HepG2 (cell line): ENCODE measurements around the gene CCDC57. TPM values are rescaled to one million over a fixed set of nuclear protein-coding genes. Genes with fewer than 3 reads are reported as not detected.
A peak's percentile ranks its signal among the peaks of the same experiment; 100 is the strongest.

Experiments
- ARHGAP35 ChIP-seq: sonication (generic); formaldehyde crosslinking; IDR thresholded peaks from 2 replicates; pipeline ENCODE4 v1.9.0; 2022; ENCODE audit warnings: mild to moderate bottlenecking, inconsistent platforms, moderate library complexity, missing genetic modification reagents, borderline replicate concordance
- BHLHE40 ChIP-seq: IDR thresholded peaks from 2 replicates; pipeline ENCODE4 v1.6.1; 2011; ENCODE audit warnings: low read length, improper control_type of control experiment
- CAMTA2 ChIP-seq: sonication (generic); formaldehyde crosslinking; IDR thresholded peaks from 2 replicates; pipeline ENCODE4 v1.4.0; 2020; ENCODE audit warnings: mild to moderate bottlenecking, missing genetic modification reagents, borderline replicate concordance
- CCDC6 ChIP-seq: sonication (generic); formaldehyde crosslinking; IDR thresholded peaks from 2 replicates; pipeline ENCODE4 v1.8.1; 2022; ENCODE audit warnings: mild to moderate bottlenecking, missing genetic modification reagents, moderate library complexity
- CHCHD3 ChIP-seq: sonication (generic); formaldehyde crosslinking; IDR thresholded peaks from 2 replicates; pipeline ENCODE4 v1.8.0; 2022; ENCODE audit warnings: mild to moderate bottlenecking, missing genetic modification reagents, moderate library complexity
- EEA1 ChIP-seq: sonication (generic); formaldehyde crosslinking; IDR thresholded peaks from 2 replicates; pipeline ENCODE4 v1.5.1; 2020; ENCODE audit warnings: mild to moderate bottlenecking, missing genetic modification reagents, borderline replicate concordance
- FOXJ3 ChIP-seq: sonication (generic); formaldehyde crosslinking; IDR thresholded peaks from 2 replicates; pipeline ENCODE4 v1.4.0; 2020; ENCODE audit warnings: missing genetic modification reagents, mild to moderate bottlenecking, borderline replicate concordance
- FOXK2 ChIP-seq: fragments of 450-650 bp; IDR thresholded peaks from 2 replicates; pipeline ENCODE4 v1.6.1; 2016
- FOXP1 ChIP-seq, 2 experiments: fragments of 450-650 bp in 1 of 2; IDR thresholded peaks; 2 replicates each; pipeline ENCODE4 v1.6.1; 2017 to 2018; ENCODE audit warnings: antibody characterized with exemption in 1 of 2
- GTF2F1 ChIP-seq: fragments of 150-350 bp; IDR thresholded peaks from 2 replicates; pipeline ENCODE4 v1.6.1; 2014; ENCODE audit warnings: low read length
- HES4 ChIP-seq: sonication (generic); formaldehyde crosslinking; IDR thresholded peaks from 2 replicates; pipeline ENCODE4 v1.9.0; 2021; ENCODE audit warnings: mild to moderate bottlenecking, missing genetic modification reagents, borderline replicate concordance
- KDM6A ChIP-seq: IDR thresholded peaks from 2 replicates; pipeline ENCODE4 v1.6.1; 2016; ENCODE audit warnings: low read depth
- MIER2 ChIP-seq: IDR thresholded peaks from 2 replicates; pipeline ENCODE4 v1.6.1; 2016; ENCODE audit warnings: missing biosample characterization, missing genetic modification reagents
- MXI1 ChIP-seq: IDR thresholded peaks from 3 replicates; pipeline ENCODE4 v1.6.1; 2012; ENCODE audit warnings: low read depth, low read length, inconsistent platforms, borderline replicate concordance
- NFE2L1 ChIP-seq: sonication (generic); formaldehyde crosslinking; IDR thresholded peaks from 2 replicates; pipeline ENCODE4 v1.4.0; 2020; ENCODE audit warnings: missing genetic modification reagents, mild to moderate bottlenecking, borderline replicate concordance
- NFIC ChIP-seq: IDR thresholded peaks from 2 replicates; pipeline ENCODE4 v1.6.1; 2012; ENCODE audit warnings: mild to moderate bottlenecking, low read length, inconsistent platforms
- RARA ChIP-seq: IDR thresholded peaks from 2 replicates; pipeline ENCODE4 v1.6.1; 2016; ENCODE audit warnings: missing genetic modification reagents, missing compliant biosample characterization
- SAP130 ChIP-seq: IDR thresholded peaks from 2 replicates; pipeline ENCODE4 v1.6.1; 2016; ENCODE audit warnings: low read depth
- SMAD1 ChIP-seq: sonication (generic); formaldehyde crosslinking; IDR thresholded peaks from 2 replicates; pipeline ENCODE4 v1.4.0; 2020; ENCODE audit warnings: missing genetic modification reagents, low read depth, mild to moderate bottlenecking, borderline replicate concordance
- SRY ChIP-seq: sonication (generic); formaldehyde crosslinking; IDR thresholded peaks from 2 replicates; pipeline ENCODE4 v1.8.0; 2022; ENCODE audit warnings: mild to moderate bottlenecking, missing genetic modification reagents
- THAP11 ChIP-seq: IDR thresholded peaks from 2 replicates; pipeline ENCODE4 v1.6.1; 2016; ENCODE audit warnings: missing biosample characterization, missing genetic modification reagents
- ZBTB3 ChIP-seq: sonication (generic); formaldehyde crosslinking; IDR thresholded peaks from 2 replicates; pipeline ENCODE4 v1.4.0; 2020; ENCODE audit warnings: low read depth, mild to moderate bottlenecking, moderate library complexity, missing genetic modification reagents, borderline replicate concordance
- ZKSCAN1 ChIP-seq: fragments of 150-350 bp; IDR thresholded peaks from 2 replicates; pipeline ENCODE4 v1.6.1; 2014; ENCODE audit warnings: low read length
- ZMYM2 ChIP-seq: sonication (generic); formaldehyde crosslinking; IDR thresholded peaks from 2 replicates; pipeline ENCODE4 v1.8.0; 2022; ENCODE audit warnings: mild to moderate bottlenecking, missing genetic modification reagents
- ZNF101 ChIP-seq: sonication (generic); formaldehyde crosslinking; IDR thresholded peaks from 2 replicates; pipeline ENCODE4 v1.4.0; 2020; ENCODE audit warnings: mild to moderate bottlenecking, low read depth, missing genetic modification reagents, borderline replicate concordance
- ZNF382 ChIP-seq: sonication (generic); formaldehyde crosslinking; IDR thresholded peaks from 2 replicates; pipeline ENCODE4 v1.5.0; 2020; ENCODE audit warnings: missing genetic modification reagents, mild to moderate bottlenecking, borderline replicate concordance
- ZNF567 ChIP-seq: sonication (generic); formaldehyde crosslinking; IDR thresholded peaks from 2 replicates; pipeline ENCODE4 v1.8.1; 2023; ENCODE audit warnings: mild to moderate bottlenecking, missing genetic modification reagents, borderline replicate concordance
- ZNF652 ChIP-seq: IDR thresholded peaks from 2 replicates; pipeline ENCODE4 v1.6.1; 2016; ENCODE audit warnings: low read depth, borderline replicate concordance
- ZNF660 ChIP-seq: sonication (generic); formaldehyde crosslinking; IDR thresholded peaks from 2 replicates; pipeline ENCODE4 v1.5.1; 2020; ENCODE audit warnings: mild to moderate bottlenecking, low read depth, missing genetic modification reagents, borderline replicate concordance
- ZNF737 ChIP-seq: sonication (generic); formaldehyde crosslinking; IDR thresholded peaks from 2 replicates; pipeline ENCODE4 v1.5.0; 2020; ENCODE audit warnings: missing genetic modification reagents, mild to moderate bottlenecking, borderline replicate concordance
- polyA plus RNA-seq, 8 experiments: library from polyadenylated mRNA; depleted of rRNA in 3 of 8; stranded (reverse) in 7 of 8; unstranded in 1 of 8; fragments of >200 nt; fragmentation: Illumina TruSeq in 4 of 8; extraction: Trizol in 4 of 8; gene quantifications; 2 replicates each; pipeline versions ENCODE4 v1.2.1 to v1.2.3, GENCODE V29; 2011 to 2016; ENCODE audit warnings: low read depth in 4 of 8, missing spikeins in 1 of 8, mixed read lengths in 1 of 8; ENCODE audit not compliant: insufficient read depth in 1 of 8
- total RNA-seq, 5 experiments: library from RNA; depleted of rRNA; stranded (reverse); fragments of >200 nt; fragmentation: Illumina TruSeq; extraction: Trizol; gene quantifications; 2 replicates each; pipeline ENCODE4 v1.2.3, GENCODE V29; 2016; ENCODE audit warnings: low read depth in 1 of 5
- TF ChIP-seq, protein P1 (sequence below): sonication (generic); formaldehyde crosslinking; IDR thresholded peaks from 2 replicates; pipeline ENCODE4 v1.5.0; 2020; ENCODE audit warnings: missing genetic modification reagents

CCDC57 gene
- total and polyA plus RNA-seq, 2 of the 13 experiments (the other 11 are each of a cell fraction or from before 2014, with no cell fraction given): 59.3 to 59.9 TPM

GRCh38 chr17:82225368-82226029, 12.9 kb upstream of the CCDC57 start (continued):
- TF ChIP-seq MXI1 (peak; percentile 43; the same call in 1 of the 3 replicates), EEA1 (CRISPR knock-in tag) (no peak), MIER2 (CRISPR knock-in tag) (no peak), ZNF652 (CRISPR knock-in tag) (no peak), ARHGAP35 (CRISPR knock-in tag) (peak; percentile 45; the same call in 1 of the 2 replicates), ZNF660 (CRISPR knock-in tag) (no peak), SRY (CRISPR knock-in tag) (no peak), FOXP1 (IDR thresholded peaks at IDR 0.05) (no peak), FOXP1 (CRISPR knock-in tag; IDR thresholded peaks at IDR 0.05) (no peak), SMAD1 (CRISPR knock-in tag) (no peak), CHCHD3 (CRISPR knock-in tag) (no peak), ZBTB3 (CRISPR knock-in tag) (no peak), RARA (CRISPR knock-in tag) (peak; percentile 77), CCDC6 (CRISPR knock-in tag) (no peak), NFIC (no peak), FOXK2 (no peak), ZKSCAN1 (no peak), BHLHE40 (peak; percentile 24), CAMTA2 (CRISPR knock-in tag) (no peak), ZNF567 (CRISPR knock-in tag) (no peak), NFE2L1 (CRISPR knock-in tag) (no peak; the same call in 1 of the 2 replicates), GTF2F1 (no peak), HES4 (CRISPR knock-in tag) (no peak), SAP130 (peak; percentile 91), ZNF101 (CRISPR knock-in tag) (no peak), ZNF382 (no peak), FOXJ3 (CRISPR knock-in tag) (no peak), KDM6A (no peak), ZNF737 (CRISPR knock-in tag) (no peak), ZMYM2 (no peak), THAP11 (peak; percentile 41; the same call in 1 of the 2 replicates)
- TF ChIP-seq, protein P1, sequence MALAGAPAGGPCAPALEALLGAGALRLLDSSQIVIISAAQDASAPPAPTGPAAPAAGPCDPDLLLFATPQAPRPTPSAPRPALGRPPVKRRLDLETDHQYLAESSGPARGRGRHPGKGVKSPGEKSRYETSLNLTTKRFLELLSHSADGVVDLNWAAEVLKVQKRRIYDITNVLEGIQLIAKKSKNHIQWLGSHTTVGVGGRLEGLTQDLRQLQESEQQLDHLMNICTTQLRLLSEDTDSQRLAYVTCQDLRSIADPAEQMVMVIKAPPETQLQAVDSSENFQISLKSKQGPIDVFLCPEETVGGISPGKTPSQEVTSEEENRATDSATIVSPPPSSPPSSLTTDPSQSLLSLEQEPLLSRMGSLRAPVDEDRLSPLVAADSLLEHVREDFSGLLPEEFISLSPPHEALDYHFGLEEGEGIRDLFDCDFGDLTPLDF (CRISPR knock-in tag): no peak
